GM12878 (cell line): Measurements from ENCODE around the gene SOST.
A peak's percentile ranks its signal among the peaks of the same experiment; 100 is the strongest.

Source experiments
- BCL11A ChIP-seq: IDR thresholded peaks from 2 replicates; pipeline ENCODE4 v1.6.1; 2011; ENCODE audit warnings: low read depth, low read length
- BCLAF1 ChIP-seq: fragments of 450-650 bp; IDR thresholded peaks from 2 replicates; pipeline ENCODE4 v1.6.1; 2017; ENCODE audit warnings: antibody characterized with exemption, mild to moderate bottlenecking, moderate library complexity
- CTCF ChIP-seq, 3 experiments: IDR thresholded peaks in 2 of 3; conservative IDR thresholded peaks in 1 of 3; 2 replicates each; pipeline ENCODE4 v1.5.1; 2011; ENCODE audit warnings: low read depth in 3 of 3, low read length in 3 of 3, mild to moderate bottlenecking in 3 of 3, control low read depth in 2 of 3, moderate library complexity in 2 of 3, inconsistent platforms in 1 of 3, mixed read lengths in 1 of 3; ENCODE audit not compliant: control insufficient read depth in 2 of 3, insufficient read depth in 1 of 3; ENCODE audit errors: extremely low read depth in 1 of 3
- EP300 ChIP-seq, 2 experiments: fragments of 150-350 bp in 1 of 2; IDR thresholded peaks; 2 replicates each; pipeline ENCODE4 v1.6.1; 2011 to 2012; ENCODE audit warnings: low read depth in 2 of 2, low read length in 2 of 2, borderline replicate concordance in 1 of 2, improper control_type of control experiment in 1 of 2, inconsistent platforms in 1 of 2; ENCODE audit not compliant: control insufficient read depth in 1 of 2
- HDGF ChIP-seq: fragments of 450-650 bp; IDR thresholded peaks from 2 replicates; pipeline ENCODE4 v1.6.1; 2016; ENCODE audit warnings: antibody characterized with exemption
- MAX ChIP-seq: IDR thresholded peaks from 2 replicates; pipeline ENCODE4 v1.6.1; 2012; ENCODE audit warnings: low read depth, low read length, improper control_type of control experiment
- MXI1 ChIP-seq: fragments of 150-350 bp; IDR thresholded peaks from 2 replicates; pipeline ENCODE4 v1.6.1; 2011; ENCODE audit warnings: low read depth, mild to moderate bottlenecking, inconsistent platforms, low read length, improper control_type of control experiment
- MYC ChIP-seq: IDR thresholded peaks from 2 replicates; pipeline ENCODE4 v1.6.1; 2011; ENCODE audit warnings: mild to moderate bottlenecking, low read length, moderate library complexity, inconsistent platforms; ENCODE audit not compliant: insufficient read depth, insufficient replicate concordance, insufficient read length, severe bottlenecking
- NBN ChIP-seq: fragments of 450-650 bp; IDR thresholded peaks from 2 replicates; pipeline ENCODE4 v1.6.1; 2016
- PBX3 ChIP-seq: IDR thresholded peaks from 2 replicates; pipeline ENCODE4 v1.6.1; 2011; ENCODE audit warnings: mild to moderate bottlenecking, low read depth, low read length, moderate library complexity; ENCODE audit not compliant: insufficient replicate concordance
- POLR2A ChIP-seq: IDR thresholded peaks from 2 replicates; pipeline ENCODE4 v1.6.1; 2011; ENCODE audit warnings: low read depth, mild to moderate bottlenecking, low read length
- POLR2AphosphoS5 ChIP-seq: IDR thresholded peaks from 2 replicates; pipeline ENCODE4 v1.6.1; 2011; ENCODE audit warnings: mild to moderate bottlenecking, low read length, inconsistent platforms
- TAF1 ChIP-seq: IDR thresholded peaks from 2 replicates; pipeline ENCODE4 v1.6.1; 2011; ENCODE audit warnings: mild to moderate bottlenecking, low read depth, low read length, borderline replicate concordance
- TCF12 ChIP-seq: IDR thresholded peaks from 2 replicates; pipeline ENCODE4 v1.6.1; 2011; ENCODE audit warnings: low read depth, mild to moderate bottlenecking, low read length

- TF ChIP-seq TCF12 (0 out of 2 replicates have a peak, but pooled peaks have one; percentile 12), BCL11A (no peak), PBX3 (no peak), TAF1 (no peak), CTCF (IDR thresholded peaks at IDR 0.05 in 2 of 3, conservative IDR thresholded peaks at IDR 0.05 in 1 of 3; ENCODE audit: control insufficient read depth in 2 of 3, extremely low read depth in 1 of 3, insufficient read depth in 1 of 3, low read depth in 3 of 3, low read length in 3 of 3) (peak; percentile 95 to 100 (median 100); a peak in 5 of 6 replicates), HDGF (no peak), NBN (0 out of 2 replicates have a peak, but pooled peaks have one; percentile 38), MAX (no peak), EP300 (IDR thresholded peaks at IDR 0.05; ENCODE audit: borderline replicate concordance in 1 of 2, control insufficient read depth in 1 of 2, low read depth in 2 of 2, low read length in 2 of 2) (no peak), POLR2AphosphoS5 (no peak), BCLAF1 (no peak), POLR2A (no peak), MYC (no peak), MXI1 (peak; percentile 57; the same call in 1 of the 2 replicates)
Measured at GRCh38 chr17:43760254-43760852, 1.8 kb upstream of the SOST start.
